ENCODE results near the gene PRAF2. TPM values are rescaled to one million over a fixed set of nuclear protein-coding genes. Genes with fewer than 3 reads are reported as not detected.

PRAF2 gene
- total and polyA plus RNA-seq, 9 of the 15 experiments (the other 6 are each of a cell fraction or from before 2014, with no cell fraction given) = 0.24 to 5.7 (median 2.0) TPM

- Histone ChIP-seq H3K36me3 (ENCODE audit: control insufficient read depth, insufficient read depth, low read length) (peaks cover 5% of the 10 kb centered on the region; the same call in 2 of the 3 replicates), H3K79me2 (ENCODE audit: control insufficient read depth, insufficient read depth, low read length) (peaks cover 13% of the 10 kb centered on the region), H3K4me3 (no peak overlapping the region), H3K27me3 (ENCODE audit: control insufficient read depth in 2 of 2, insufficient read depth in 2 of 2, low read length in 2 of 2) (no peaks in the 10 kb centered on the region), H3K4me1 (replicated peaks in 1 of 2; ENCODE audit: control insufficient read depth in 2 of 2, insufficient read depth in 2 of 2, low read length in 2 of 2) (peaks cover 5 to 17% of the 10 kb centered on the region in 2 experiments; a peak in 3 of 5 replicates), H3K9me3 (replicated peaks; ENCODE audit: control insufficient read depth, insufficient read depth, low read depth, low read length) (no peaks in the 10 kb centered on the region), H3K9ac (ENCODE audit: insufficient read depth in 1 of 2, low read depth in 2 of 2, low read length in 2 of 2) (no peak overlapping the region), H3K27ac (ENCODE audit: extremely low read depth, low read depth, low read length) (no peak overlapping the region), H2AFZ (ENCODE audit: low read depth, low read length) (no peak overlapping the region), H3K9me1 (ENCODE audit: control insufficient read depth, insufficient read depth, low read length) (no peaks in the 10 kb centered on the region), H4K20me1 (replicated peaks; ENCODE audit: control insufficient read depth, insufficient read depth, low read length) (no peaks in the 10 kb centered on the region), H3K4me2 (ENCODE audit: insufficient read depth, low read length) (no peak overlapping the region)
- intact Hi-C loops (cut with micrococcal nuclease) (no loop called here), in situ Hi-C loops (cut with MboI) (no loop called here)
- ChIA-PET CTCF (ENCODE audit: low intra/inter-chr PET ratio) (no interaction called here), POLR2A (no interaction called here)
- no TSS peak for BruUV-seq (replicated peaks)
- TF ChIP-seq TOE1 (IDR thresholded peaks at IDR 0.05; ENCODE audit: borderline replicate concordance) = no peak
- no peak for TF ChIP-seq TOE1 (CRISPR knock-in tag; IDR thresholded peaks at IDR 0.05; ENCODE audit: borderline replicate concordance, low read depth)
- no peak for TF ChIP-seq ZSCAN29 (IDR thresholded peaks at IDR 0.05)
- peak; percentile 50 for TF ChIP-seq CBFA2T3 (IDR thresholded peaks at IDR 0.05)
- peak; percentile 44; the same call in 1 of the 2 replicates for TF ChIP-seq SPI1 (IDR thresholded peaks at IDR 0.05; ENCODE audit: borderline replicate concordance, low read depth, low read length)
- no peak for TF ChIP-seq KDM5B (IDR thresholded peaks at IDR 0.05; ENCODE audit: insufficient replicate concordance, low read depth, low read length)
- WGBS (ENCODE audit: insufficient coverage, low coverage, missing lambda C conversion rate) = 47% methylated on average over 3 of the region's 4 CpGs
- DNase-seq (ENCODE audit: extremely low read depth in 1 of 4, low spot score in 3 of 4) = peak in 1 of 4 experiments; percentile 3
- no peak for ATAC-seq
- FAIRE-seq = no peak
Observed at GRCh38 chrX:49082271-49082871, 8.6 kb upstream of the PRAF2 start.
